H1 (cell line): ENCODE measurements around the gene PRR5L. TPM values are rescaled to one million over a fixed set of nuclear protein-coding genes. Genes with fewer than 3 reads are reported as not detected.

ENCODE experiments used
- CTCF ChIA-PET: fragments of 300-600 bp; sonication (Branson Sonifier 250); formaldehyde crosslinking; loops from one replicate; lab custom pipeline; 2021; ENCODE audit not compliant: partially characterized antibody; lab: Charles Lee
- POLR2A ChIA-PET: fragments of 300-600 bp; sonication (Branson Sonifier 250); formaldehyde crosslinking; loops from one replicate; lab custom pipeline; 2021; ENCODE audit warnings: inconsistent platforms; ENCODE audit not compliant: partially characterized antibody; lab: Charles Lee
- DNase-seq, 2 experiments: peaks; one replicate each; pipeline versions ENCODE4 v3.0.0 to v3.0.0-alpha.2; 2010 to 2022; ENCODE audit warnings: low spot score in 2 of 2, low read depth in 1 of 2, mixed read lengths in 1 of 2
- FAIRE-seq: peaks from 2 replicates; lab custom pipeline; 2011; peaks lifted over from hg19 to GRCh38; lab: Jason Lieb, UNC
- H2AFZ ChIP-seq: 2 replicates; pipeline ENCODE4 v1.8.1; 2012; ENCODE audit warnings: low read length, inconsistent platforms
- H2AK5ac ChIP-seq: 2 replicates; pipeline ENCODE4 v1.6.1; 2013; ENCODE audit warnings: low read depth, low read length
- H2BK120ac ChIP-seq: replicated peaks from 2 replicates; pipeline ENCODE3; 2013; ENCODE audit warnings: low read depth, low read length, inconsistent platforms
- H2BK12ac ChIP-seq: 2 replicates; pipeline ENCODE4 v1.6.1; 2013; ENCODE audit warnings: low read depth, low read length
- H2BK15ac ChIP-seq: 2 replicates; pipeline ENCODE4 v1.6.1; 2013; ENCODE audit warnings: low read length
- H2BK20ac ChIP-seq: 2 replicates; pipeline ENCODE4 v1.6.1; 2013; ENCODE audit warnings: low read length
- H2BK5ac ChIP-seq: 2 replicates; pipeline ENCODE4 v1.6.1; 2013; ENCODE audit warnings: low read depth, low read length
- H3K14ac ChIP-seq: 2 replicates; pipeline ENCODE4 v1.6.1; 2013; ENCODE audit warnings: inconsistent platforms; ENCODE audit not compliant: insufficient read length
- H3K18ac ChIP-seq: 2 replicates; pipeline ENCODE4 v1.6.1; 2013; ENCODE audit warnings: low read length; ENCODE audit errors: extremely low read depth
- H3K23ac ChIP-seq: 2 replicates; pipeline ENCODE4 v1.6.1; 2013; ENCODE audit warnings: inconsistent platforms; ENCODE audit not compliant: insufficient read length
- H3K23me2 ChIP-seq: 2 replicates; pipeline ENCODE4 v1.6.1; 2013; ENCODE audit warnings: low read depth, low read length
- H3K27ac ChIP-seq: 2 replicates; pipeline ENCODE4 v1.6.1; 2011; ENCODE audit warnings: low read depth, low read length, inconsistent platforms
- H3K27me3 ChIP-seq, 4 experiments: replicated peaks in 1 of 4; 1 replicate in 1 of 4; 2 replicates in 3 of 4; pipeline versions ENCODE4 v1.6.1 to v1.8.1; 2011 to 2013; ENCODE audit warnings: low read length in 3 of 4, mild to moderate bottlenecking in 3 of 4, inconsistent platforms in 2 of 4, mixed read lengths in 2 of 4, moderate library complexity in 1 of 4; ENCODE audit not compliant: control insufficient read depth in 3 of 4, insufficient read depth in 3 of 4; ENCODE audit errors: extremely low read depth in 1 of 4
- H3K36me3 ChIP-seq, 4 experiments: 2 replicates each; pipeline versions ENCODE4 v1.6.1 to v1.8.1; 2011 to 2013; ENCODE audit warnings: mild to moderate bottlenecking in 4 of 4, low read length in 3 of 4, moderate library complexity in 2 of 4, control low read depth in 1 of 4, inconsistent platforms in 1 of 4; ENCODE audit not compliant: insufficient read depth in 4 of 4, control insufficient read depth in 2 of 4
- H3K4ac ChIP-seq: replicated peaks from 2 replicates; pipeline ENCODE3; 2013; ENCODE audit warnings: low read length, low read depth, mixed read lengths, inconsistent platforms; ENCODE audit not compliant: insufficient read length
- H3K4me1 ChIP-seq, 4 experiments: replicated peaks in 1 of 4; 1 replicate in 1 of 4; 2 replicates in 3 of 4; pipeline versions ENCODE4 v1.6.1 to v1.8.1; 2011 to 2013; ENCODE audit warnings: low read length in 3 of 4, inconsistent platforms in 2 of 4, mixed read lengths in 1 of 4; ENCODE audit not compliant: insufficient read depth in 4 of 4, control insufficient read depth in 3 of 4
- H3K4me2 ChIP-seq, 2 experiments: 2 replicates each; pipeline versions ENCODE4 v1.6.1 to v1.8.1; 2011 to 2013; ENCODE audit warnings: low read depth in 2 of 2, low read length in 2 of 2, control low read depth in 1 of 2, inconsistent platforms in 1 of 2, mild to moderate bottlenecking in 1 of 2; ENCODE audit not compliant: insufficient read depth in 1 of 2
- H3K4me3 ChIP-seq, 4 experiments: fragments of 200-600, 300-600 bp in 1 of 4; sonication (generic), shearing (Covaris generic), sonication (Bioruptor Twin) in 1 of 4; 2 replicates each; pipeline versions ENCODE4 v1.5.1 to v1.8.1; 2011 to 2016; ENCODE audit warnings: low read length in 4 of 4, low read depth in 3 of 4, control low read depth in 2 of 4, inconsistent platforms in 2 of 4, mild to moderate bottlenecking in 2 of 4, mixed read lengths in 1 of 4, moderate library complexity in 1 of 4; ENCODE audit not compliant: insufficient read depth in 2 of 4; ENCODE audit errors: extremely low read depth in 1 of 4
- H3K56ac ChIP-seq: replicated peaks from 2 replicates; pipeline ENCODE3; 2013; ENCODE audit warnings: low read depth, mild to moderate bottlenecking, mixed read lengths, low read length, inconsistent platforms; ENCODE audit not compliant: insufficient read length
- H3K79me1 ChIP-seq: 2 replicates; pipeline ENCODE4 v1.6.1; 2013; ENCODE audit warnings: low read depth, low read length, control low read depth
- H3K79me2 ChIP-seq, 2 experiments: 2 replicates each; pipeline versions ENCODE4 v1.6.1 to v1.8.1; 2012 to 2013; ENCODE audit warnings: low read length in 2 of 2, mild to moderate bottlenecking in 2 of 2, inconsistent platforms in 1 of 2; ENCODE audit not compliant: insufficient read depth in 2 of 2, control insufficient read depth in 1 of 2
- H3K9ac ChIP-seq, 4 experiments: replicated peaks in 1 of 4; 1 replicate in 1 of 4; 2 replicates in 3 of 4; pipeline versions ENCODE4 v1.6.1 to v1.8.1; 2011 to 2013; ENCODE audit warnings: low read depth in 3 of 4, low read length in 3 of 4, control low read depth in 2 of 4, mild to moderate bottlenecking in 2 of 4, moderate library complexity in 2 of 4, inconsistent platforms in 1 of 4; ENCODE audit errors: extremely low read depth in 1 of 4
- H3K9me3 ChIP-seq, 2 experiments: 2 replicates each; pipeline versions ENCODE4 v1.6.1 to v1.8.1; 2012 to 2013; ENCODE audit warnings: mild to moderate bottlenecking in 2 of 2, moderate library complexity in 2 of 2, control low read depth in 1 of 2, inconsistent platforms in 1 of 2, low read depth in 1 of 2, low read length in 1 of 2, mixed read lengths in 1 of 2; ENCODE audit not compliant: insufficient read depth in 2 of 2
- H4K20me1 ChIP-seq, 2 experiments: replicated peaks in 1 of 2; 2 replicates each; pipeline versions ENCODE3 to v1.8.1; 2011 to 2013; ENCODE audit warnings: inconsistent platforms in 2 of 2, low read length in 2 of 2, mild to moderate bottlenecking in 1 of 2; ENCODE audit not compliant: insufficient read depth in 2 of 2, control insufficient read depth in 1 of 2
- H4K5ac ChIP-seq: 2 replicates; pipeline ENCODE4 v1.6.1; 2013; ENCODE audit warnings: low read length, low read depth, mixed read lengths, inconsistent platforms; ENCODE audit not compliant: insufficient read length
- H4K8ac ChIP-seq: 2 replicates; pipeline ENCODE4 v1.8.0; 2013; ENCODE audit warnings: mild to moderate bottlenecking, moderate library complexity, low read length, inconsistent platforms; ENCODE audit not compliant: insufficient read depth; ENCODE audit errors: extremely low read depth
- H4K91ac ChIP-seq: replicated peaks from 2 replicates; pipeline ENCODE3; 2013; ENCODE audit warnings: low read length, mixed read lengths, inconsistent platforms; ENCODE audit not compliant: insufficient read length
- BCL11A ChIP-seq, 2 experiments: IDR thresholded peaks; one replicate each; pipeline ENCODE4 v1.6.1; 2011; ENCODE audit warnings: low read depth in 2 of 2, low read length in 2 of 2, mild to moderate bottlenecking in 2 of 2
- BRCA1 ChIP-seq: IDR thresholded peaks from 2 replicates; pipeline ENCODE4 v1.6.1; 2012; ENCODE audit warnings: low read depth, low read length, improper control_type of control experiment
- CHD2 ChIP-seq: IDR thresholded peaks from 2 replicates; pipeline ENCODE4 v1.6.1; 2012; ENCODE audit warnings: low read length, improper control_type of control experiment
- CREB1 ChIP-seq: IDR thresholded peaks from 2 replicates; pipeline ENCODE4 v1.6.1; 2012; ENCODE audit warnings: inconsistent platforms
- KDM1A ChIP-seq: fragments of 200-600, 300-600 bp; sonication (generic); IDR thresholded peaks from 2 replicates; pipeline ENCODE4 v1.7.1; 2016; ENCODE audit warnings: mild to moderate bottlenecking, low read length, borderline replicate concordance
- NANOG ChIP-seq: IDR thresholded peaks from 2 replicates; pipeline ENCODE4 v1.6.1; 2011; ENCODE audit warnings: low read length, low read depth, mild to moderate bottlenecking, inconsistent platforms; ENCODE audit not compliant: insufficient read depth, poor library complexity, severe bottlenecking
- POLR2A ChIP-seq, 2 experiments: IDR thresholded peaks; 1 replicate in 1 of 2; 2 replicates in 1 of 2; pipeline ENCODE4 v1.6.1; 2011; ENCODE audit warnings: low read depth in 2 of 2, low read length in 2 of 2, mild to moderate bottlenecking in 2 of 2; ENCODE audit errors: control extremely low read depth in 1 of 2
- POU5F1 ChIP-seq: IDR thresholded peaks from 2 replicates; pipeline ENCODE4 v1.6.1; 2011; ENCODE audit warnings: low read depth, mild to moderate bottlenecking, low read length, moderate library complexity
- RBBP5 ChIP-seq: IDR thresholded peaks from 2 replicates; pipeline ENCODE4 v1.7.1; 2012; ENCODE audit warnings: low read depth, mild to moderate bottlenecking, inconsistent platforms, low read length, moderate library complexity, borderline replicate concordance
- RXRA ChIP-seq: IDR thresholded peaks from 2 replicates; pipeline ENCODE4 v1.6.1; 2011; ENCODE audit warnings: low read depth, mild to moderate bottlenecking, low read length, moderate library complexity; ENCODE audit not compliant: insufficient read depth
- TAF1 ChIP-seq: IDR thresholded peaks from 2 replicates; pipeline ENCODE4 v1.6.1; 2011; ENCODE audit warnings: mild to moderate bottlenecking, low read depth, low read length
- TCF12 ChIP-seq: IDR thresholded peaks from 2 replicates; pipeline ENCODE4 v1.6.1; 2011; ENCODE audit warnings: low read depth, mild to moderate bottlenecking, low read length
- ZNF274 ChIP-seq: IDR thresholded peaks from 2 replicates; pipeline ENCODE4 v1.7.0; 2012; ENCODE audit warnings: low read length, borderline replicate concordance; ENCODE audit errors: extremely low read depth
- WGBS, 2 experiments: shearing (Covaris generic) in 1 of 2; methylation state at CpG; one replicate each; pipeline versions ENCODE4 v1.1.6 to v1.1.7; 2013 to 2015; ENCODE audit warnings: low lambda C conversion rate in 2 of 2, mixed read lengths in 2 of 2, inconsistent platforms in 1 of 2, low coverage in 1 of 2, missing lambda C conversion rate in 1 of 2; ENCODE audit not compliant: insufficient replicate concordance in 2 of 2, insufficient coverage in 1 of 2, insufficient read length in 1 of 2; ENCODE audit errors: extremely low coverage in 1 of 2, missing lambda C conversion rate in 1 of 2; 5-methylcytosine and 5-hydroxymethylcytosine counted together
- polyA plus RNA-seq, 7 experiments: library from polyadenylated mRNA; depleted of rRNA in 3 of 7; stranded (reverse) in 5 of 7; unstranded in 2 of 7; fragments of >200 nt in 5 of 7; fragments of 200-250 nt in 2 of 7; gene quantifications; 1 replicate in 5 of 7; 2 replicates in 1 of 7; 4 replicates in 1 of 7; pipeline versions ENCODE4 v1.2.1 to v1.2.3, GENCODE V29; 2011 to 2013; ENCODE audit warnings: missing spikeins in 2 of 7, mixed read lengths in 2 of 7
- total RNA-seq: library from RNA; stranded (reverse); fragmentation: NEBNext Ultra II Directional; extraction: Animal tissue kit (Norgen Biotek cat#: 25700); gene quantifications from 2 replicates; pipeline ENCODE4 v1.2.1, GENCODE V29; 2021
- TF ChIP-seq, protein P1 (sequence below): IDR thresholded peaks from 2 replicates; pipeline ENCODE4 v1.6.1; 2012; ENCODE audit warnings: inconsistent platforms
- TF ChIP-seq, protein P2 (sequence below): IDR thresholded peaks from 2 replicates; pipeline ENCODE4 v1.6.1; 2011; ENCODE audit warnings: low read depth, mild to moderate bottlenecking, low read length; ENCODE audit not compliant: insufficient read depth

Gene PRR5L
- total and polyA plus RNA-seq, 2 of the 8 experiments (the other 6 are each of a cell fraction or from before 2014, with no cell fraction given) = 6.6 to 10.1 TPM

DNA sequence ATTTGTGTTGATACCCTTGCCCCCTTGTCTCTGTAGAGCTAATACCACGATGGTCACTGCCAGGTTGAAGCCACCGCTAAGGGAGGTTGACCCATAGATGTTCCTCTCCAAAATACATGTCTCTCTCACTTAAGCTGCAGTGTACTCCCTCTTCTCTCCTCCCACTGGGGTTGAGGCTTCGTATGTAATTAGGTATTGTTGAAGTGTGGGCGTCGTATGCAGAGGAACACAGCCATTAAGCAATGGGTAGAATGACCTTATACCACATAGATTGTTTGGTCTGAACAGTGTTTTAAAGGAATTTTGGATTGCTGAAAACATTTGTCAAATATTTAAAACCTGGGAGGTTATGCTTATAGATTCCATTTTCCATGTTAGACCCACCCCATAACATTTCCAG lies 142.0 kb downstream of the PRR5L start:
- no peaks in the 10 kb centered on the region for H3K36me3 ChIP-seq
- H2BK12ac ChIP-seq = no peak overlapping the region
- H3K23ac ChIP-seq = no peak overlapping the region
- H3K79me1 ChIP-seq = no peaks in the 10 kb centered on the region
- no peak overlapping the region for H3K56ac ChIP-seq
- H4K8ac ChIP-seq = no peak overlapping the region
- H3K27ac ChIP-seq = no peak overlapping the region
- H2AFZ ChIP-seq = no peak overlapping the region
- no peaks in the 10 kb centered on the region for H3K27me3 ChIP-seq
- ChIA-PET CTCF (interaction anchor here (1.1 to 1.2 kb wide), 2 partner anchors 24 to 62 kb away, joined by 3 to 4 read pairs; no protein-coding TSS in a partner anchor), POLR2A (no interaction called here)
- H2BK5ac ChIP-seq = no peak overlapping the region
- H3K18ac ChIP-seq = no peak overlapping the region
- H3K14ac ChIP-seq = no peak overlapping the region
- H3K23me2 ChIP-seq = no peaks in the 10 kb centered on the region
- H2AK5ac ChIP-seq = no peak overlapping the region
- H2BK120ac ChIP-seq = no peak overlapping the region
- no peaks in the 10 kb centered on the region for H3K79me2 ChIP-seq
- no peak overlapping the region for H3K4ac ChIP-seq
- H3K4me2 ChIP-seq = no peak overlapping the region
- 95% methylated on average over 5 of the region's 5 CpGs; no CpG with 5 or more reads in 1 of the 2 experiments for WGBS, 2 experiments
- no peak for FAIRE-seq
- H3K9me3 ChIP-seq = 0 out of 4 replicates have a peak, but pooled peaks cover 0 to 4% of the 10 kb centered on the region in 2 experiments
- DNase-seq = no peak
- no peaks in the 10 kb centered on the region for H3K4me1 ChIP-seq
- H3K4me3 ChIP-seq = no peak overlapping the region
- no peak overlapping the region for H4K91ac ChIP-seq
- H3K9ac ChIP-seq = no peak overlapping the region
- no peak overlapping the region for H4K5ac ChIP-seq
- no peak overlapping the region for H2BK15ac ChIP-seq
- H4K20me1 ChIP-seq = no peaks in the 10 kb centered on the region
- H2BK20ac ChIP-seq = no peak overlapping the region
- TF ChIP-seq RXRA = no peak
- TF ChIP-seq KDM1A = no peak
- TF ChIP-seq TCF12 = no peak
- TF ChIP-seq POU5F1 = no peak
- no peak for TF ChIP-seq CREB1
- TF ChIP-seq RBBP5 = no peak
- TF ChIP-seq POLR2A (IDR thresholded peaks at IDR 0.05; ENCODE audit: control extremely low read depth in 1 of 2, low read depth in 2 of 2, low read length in 2 of 2) = no peak
- TF ChIP-seq NANOG = no peak
- TF ChIP-seq, protein P1, sequence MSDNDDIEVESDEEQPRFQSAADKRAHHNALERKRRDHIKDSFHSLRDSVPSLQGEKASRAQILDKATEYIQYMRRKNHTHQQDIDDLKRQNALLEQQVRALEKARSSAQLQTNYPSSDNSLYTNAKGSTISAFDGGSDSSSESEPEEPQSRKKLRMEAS = no peak
- no peak for TF ChIP-seq ZNF274
- TF ChIP-seq BCL11A (IDR thresholded peaks at IDR 0.05; ENCODE audit: low read depth in 2 of 2, low read length in 2 of 2) = no peak
- no peak for TF ChIP-seq BRCA1
- TF ChIP-seq, protein P2, sequence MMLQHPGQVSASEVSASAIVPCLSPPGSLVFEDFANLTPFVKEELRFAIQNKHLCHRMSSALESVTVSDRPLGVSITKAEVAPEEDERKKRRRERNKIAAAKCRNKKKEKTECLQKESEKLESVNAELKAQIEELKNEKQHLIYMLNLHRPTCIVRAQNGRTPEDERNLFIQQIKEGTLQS = no peak
- no peak for TF ChIP-seq CHD2
- TF ChIP-seq TAF1 = no peak
